Measurements from ENCODE around the gene CTBP2. TPM values are rescaled to one million over a fixed set of nuclear protein-coding genes. Genes with fewer than 3 reads are reported as not detected.

The CTBP2 gene
- total and polyA plus RNA-seq, 2 donors from 2014 or later = 33.1 to 111 TPM

- no peak for TF ChIP-seq CTCF (IDR thresholded peaks at IDR 0.05; ENCODE audit: borderline replicate concordance, extremely low read depth, insufficient read depth)
- Histone ChIP-seq H3K9me3 (ENCODE audit: control insufficient read depth in 2 of 3, insufficient read depth in 1 of 3, low read length in 3 of 3) (no peaks in the 10 kb centered on the region), H3K9ac (ENCODE audit: low read length in 3 of 3) (no peak overlapping the region), H3K4me1 (ENCODE audit: control insufficient read depth in 2 of 3, insufficient read depth in 2 of 3, low read depth in 1 of 3, low read length in 3 of 3) (peaks cover 0 to 2% (median 0%) of the 10 kb centered on the region in 3 donors), H3K27me3 (ENCODE audit: control insufficient read depth, insufficient read depth, low read length) (no peaks in the 10 kb centered on the region), H3K4me3 (ENCODE audit: low read length in 3 of 3) (no peak overlapping the region), H3K36me3 (ENCODE audit: control insufficient read depth in 2 of 3, insufficient read depth in 3 of 3, low read length in 3 of 3) (peaks cover 8 to 18% (median 10%) of the 10 kb centered on the region in 3 donors), H3K27ac (ENCODE audit: low read depth in 2 of 2, low read length in 2 of 2) (no peak overlapping the region)
- intact Hi-C loops (cut with DNase I) = no loop called here
- FAIRE-seq (no peak), DNase-seq (no peak)
These were observed 182.6 kb downstream of the CTBP2 start for GRCh38 chr10:124977648-124978375.

DNA sequence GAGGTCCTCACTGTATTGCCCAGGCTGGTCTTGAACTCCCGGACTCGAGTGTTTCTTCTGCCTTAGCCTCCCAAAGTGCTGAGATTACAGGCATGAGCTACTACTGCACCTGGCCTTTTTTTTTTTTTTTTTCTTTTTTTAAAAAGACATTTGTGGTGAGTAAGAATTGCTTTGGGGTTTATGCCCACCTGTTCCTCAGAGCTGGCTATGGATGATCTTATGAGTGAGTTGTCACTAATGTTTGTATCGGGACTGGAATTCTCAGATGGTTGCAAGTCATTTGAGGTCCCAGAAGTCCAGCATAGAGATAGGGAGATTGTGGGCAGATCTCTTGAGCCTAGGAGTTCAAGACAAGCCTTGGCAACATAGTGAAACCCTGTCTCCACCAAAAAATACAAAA, 183.2 kb downstream of the CTBP2 start:
- TF ChIP-seq CTCF (IDR thresholded peaks at IDR 0.05; ENCODE audit: borderline replicate concordance, extremely low read depth, insufficient read depth) = no peak
- H3K9ac ChIP-seq (ENCODE audit: low read length in 3 of 3) = no peak overlapping the region
- H3K27ac ChIP-seq (ENCODE audit: low read depth in 2 of 2, low read length in 2 of 2) = no peak overlapping the region
- DNase-seq = no peak
- intact Hi-C loops (cut with DNase I) = no loop called here
- peaks cover 0 to 4% (median 2%) of the 10 kb centered on the region in 3 donors for H3K4me1 ChIP-seq (ENCODE audit: control insufficient read depth in 2 of 3, insufficient read depth in 2 of 3, low read depth in 1 of 3, low read length in 3 of 3)
- no peaks in the 10 kb centered on the region for H3K9me3 ChIP-seq (ENCODE audit: control insufficient read depth in 2 of 3, insufficient read depth in 1 of 3, low read length in 3 of 3)
- no peaks in the 10 kb centered on the region for H3K27me3 ChIP-seq (ENCODE audit: control insufficient read depth, insufficient read depth, low read length)
- peaks cover 8 to 16% (median 8%) of the 10 kb centered on the region in 3 donors for H3K36me3 ChIP-seq (ENCODE audit: control insufficient read depth in 2 of 3, insufficient read depth in 3 of 3, low read length in 3 of 3)
- no peak overlapping the region for H3K4me3 ChIP-seq (ENCODE audit: low read length in 3 of 3)
- FAIRE-seq = no peak

- H3K9ac ChIP-seq (ENCODE audit: low read length in 3 of 3) = no peak overlapping the region
- FAIRE-seq (no peak), DNase-seq (no peak)
- no peak overlapping the region for H3K27ac ChIP-seq (ENCODE audit: low read depth in 2 of 2, low read length in 2 of 2)
- intact Hi-C loops (cut with DNase I) = no loop called here
- no peak for TF ChIP-seq CTCF (IDR thresholded peaks at IDR 0.05; ENCODE audit: borderline replicate concordance, extremely low read depth, insufficient read depth)
- no peaks in the 10 kb centered on the region for H3K27me3 ChIP-seq (ENCODE audit: control insufficient read depth, insufficient read depth, low read length)
- H3K4me3 ChIP-seq (ENCODE audit: low read length in 3 of 3) = no peak overlapping the region
- H3K9me3 ChIP-seq (ENCODE audit: control insufficient read depth in 2 of 3, insufficient read depth in 1 of 3, low read length in 3 of 3) = no peaks in the 10 kb centered on the region
- peaks cover 2 to 9% (median 3%) of the 10 kb centered on the region in 3 donors for H3K36me3 ChIP-seq (ENCODE audit: control insufficient read depth in 2 of 3, insufficient read depth in 3 of 3, low read length in 3 of 3)
- H3K4me1 ChIP-seq (ENCODE audit: control insufficient read depth in 2 of 3, insufficient read depth in 2 of 3, low read depth in 1 of 3, low read length in 3 of 3) = peaks cover 0 to 4% (median 2%) of the 10 kb centered on the region in 3 donors
These were observed 184.3 kb downstream of the CTBP2 start for GRCh38 chr10:124975977-124976514.

Data from kidney (tissue), 14 donors.